DMS114 treated with DMSO at 0.1 percent for 48 hours (cell line): ENCODE measurements around the gene DPEP3.
"Not testable (repeated sequence)": the region's sequence is repeated elsewhere in the genome, so short reads cannot be mapped to it uniquely, and the experiment has no call there.

Experiments
- DNase-seq: peaks from one replicate; lab custom pipeline; 2025; ENCODE audit not compliant: unreplicated experiment; lab: John Stamatoyannopoulos, UW

The DPEP3 gene

DNA sequence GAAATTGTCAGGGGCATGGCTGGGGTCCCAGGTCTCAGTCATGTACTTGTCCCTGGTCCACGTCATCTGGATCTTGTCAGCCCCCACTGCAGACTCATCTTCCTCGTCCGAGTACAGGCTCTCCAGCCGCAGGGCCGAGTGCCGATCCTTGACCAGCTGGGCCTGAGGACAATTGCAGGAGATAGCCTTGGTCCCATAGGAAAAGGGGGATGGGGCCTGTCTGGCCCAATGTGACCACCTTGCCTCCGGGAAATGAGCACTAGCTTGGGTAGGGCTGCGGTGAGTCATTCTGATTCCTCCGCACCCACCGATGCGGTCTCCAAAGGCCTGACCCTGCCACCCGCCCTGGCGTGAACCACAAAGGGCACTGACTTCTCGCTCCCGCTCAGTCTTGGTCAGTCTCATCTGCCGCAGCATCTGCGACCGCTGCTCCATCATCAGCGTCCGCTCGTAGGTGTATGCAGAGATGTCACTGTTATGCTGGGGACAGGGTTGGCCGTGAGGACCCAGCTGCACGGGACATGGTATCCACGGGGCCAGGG, 34.8 kb downstream of the DPEP3 start:
- no peak for DNase-seq

DNA sequence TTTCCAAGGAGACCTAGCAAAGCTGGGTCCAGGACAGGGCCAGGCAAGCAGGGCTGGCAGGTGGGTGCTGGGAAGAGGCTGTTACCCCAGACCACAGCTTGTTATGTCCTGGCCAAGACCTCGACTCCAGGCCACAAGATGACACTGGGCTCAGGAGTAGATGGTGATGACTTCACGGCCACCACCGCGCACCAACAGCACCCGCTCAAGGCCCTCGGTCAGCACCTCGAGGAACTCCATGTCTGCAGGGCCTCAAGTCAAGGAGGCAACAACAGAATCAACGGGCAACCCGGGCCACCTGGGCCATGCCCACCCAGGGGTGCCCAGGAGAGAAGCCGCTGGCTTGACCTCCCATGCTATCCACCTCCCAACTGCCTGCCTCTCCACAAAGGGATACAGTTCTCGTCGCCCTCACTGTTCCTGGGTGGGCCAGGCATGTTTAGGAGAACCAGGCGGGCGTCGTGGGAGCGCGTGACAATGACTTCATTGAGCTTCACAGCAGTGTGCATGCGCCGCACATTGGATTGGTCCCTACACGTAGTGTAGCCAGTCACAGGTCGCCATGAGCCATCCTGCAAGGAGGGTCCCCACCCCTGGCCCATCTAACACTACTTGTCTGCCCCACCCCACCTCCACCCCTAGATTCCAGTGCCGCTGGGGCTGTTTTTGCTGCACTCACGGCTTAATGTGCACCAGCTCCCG, 35.5 kb downstream of the DPEP3 start:
- no peak for DNase-seq

GRCh38 chr16:67943619-67944504, 36.4 kb downstream of the DPEP3 start, which contains the start of gene LCAT:
Gene LCAT (minus strand): TSS chr16:67944120. CDS start chr16:67944101, 19 bp downstream.
- DNase-seq: no peak

- DNase-seq: no peak
These were observed 37.1 kb downstream of the DPEP3 start for GRCh38 chr16:67943256-67943618.

- DNase-seq: no peak
These were observed 37.6 kb downstream of the DPEP3 start for GRCh38 chr16:67942510-67943255.

- peak; percentile 26 for DNase-seq
These were observed 38.1 kb downstream of the DPEP3 start for GRCh38 chr16:67942200-67942509.

DNA sequence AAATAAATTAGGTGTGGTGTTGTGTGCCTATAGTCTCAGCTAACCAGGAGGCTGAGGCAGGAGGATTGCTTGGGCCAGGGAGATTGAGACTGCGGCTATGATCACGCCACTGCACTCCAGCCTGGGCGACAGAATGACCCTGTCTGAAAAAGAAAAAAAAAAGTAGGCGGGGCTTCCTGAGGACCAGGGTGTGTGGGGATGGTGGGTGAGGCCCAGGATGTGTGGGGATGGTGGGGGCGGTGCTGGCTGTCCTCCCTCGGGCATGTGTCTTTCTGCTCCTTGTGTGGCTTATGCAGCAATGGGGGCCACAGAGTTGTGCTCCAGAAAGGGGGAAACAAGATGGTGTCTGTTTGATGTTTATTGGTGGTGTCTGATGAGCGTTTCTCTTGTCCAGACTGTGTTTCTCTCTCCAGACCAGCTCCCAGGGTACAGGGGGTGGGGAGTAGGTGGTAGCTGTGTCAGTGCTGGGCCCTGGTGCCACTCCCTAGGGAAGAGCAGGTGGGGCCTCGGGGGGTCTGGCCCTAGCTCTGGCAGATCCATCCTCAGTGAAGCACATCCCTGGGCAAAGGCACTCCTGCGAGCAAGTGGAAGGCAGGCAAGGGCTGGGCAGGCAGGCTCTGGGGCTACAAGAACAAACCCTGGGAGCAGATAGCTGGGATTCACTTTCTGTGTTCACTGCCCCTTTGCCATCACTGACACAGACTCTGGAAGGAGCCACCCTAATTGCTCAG, 38.7 kb downstream of the DPEP3 start:
- DNase-seq: no peak

GRCh38 chr16:67940446-67941089, 39.7 kb downstream of the DPEP3 start:
- no peak for DNase-seq

- no peak for DNase-seq
These were observed 40.5 kb downstream of the DPEP3 start for GRCh38 chr16:67939507-67940445.

DNA sequence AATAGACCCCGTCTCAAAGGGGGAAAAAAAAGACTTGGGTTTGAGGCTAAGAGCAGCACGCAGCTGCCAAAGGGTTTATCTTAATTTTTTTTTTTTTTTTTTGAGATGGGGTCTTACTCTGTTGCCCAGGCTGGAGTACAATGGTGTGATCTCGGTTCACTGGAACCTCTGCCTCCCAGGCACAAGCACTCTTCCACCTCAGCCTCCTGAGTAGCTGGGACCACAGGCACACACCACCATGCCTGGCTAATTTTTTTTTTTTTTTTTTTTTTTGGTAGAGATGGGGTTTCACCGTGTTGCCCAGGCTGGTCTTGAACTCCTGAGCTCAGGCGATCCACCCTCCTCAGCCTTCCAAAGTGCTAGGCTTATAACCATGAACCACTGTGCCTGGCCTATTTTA, 42.6 kb downstream of the DPEP3 start:
- DNase-seq: not testable (repeated sequence)

GRCh38 chr16:67936880-67937605, 43.3 kb downstream of the DPEP3 start:
- peak; percentile 39 for DNase-seq

GRCh38 chr16:67936124-67936879, 44.0 kb downstream of the DPEP3 start, which contains the start of gene PSMB10:
Gene PSMB10 (minus strand): TSS chr16:67936850. CDS start chr16:67936749, 101 bp downstream.
- DNase-seq: no peak

GRCh38 chr16:67935402-67936123, 44.7 kb downstream of the DPEP3 start:
- peak; percentile 97 for DNase-seq

- no peak for DNase-seq
These were observed 45.2 kb downstream of the DPEP3 start for GRCh38 chr16:67935101-67935401.

GRCh38 chr16:67934306-67935100, 45.8 kb downstream of the DPEP3 start:
- DNase-seq: no peak

DNA sequence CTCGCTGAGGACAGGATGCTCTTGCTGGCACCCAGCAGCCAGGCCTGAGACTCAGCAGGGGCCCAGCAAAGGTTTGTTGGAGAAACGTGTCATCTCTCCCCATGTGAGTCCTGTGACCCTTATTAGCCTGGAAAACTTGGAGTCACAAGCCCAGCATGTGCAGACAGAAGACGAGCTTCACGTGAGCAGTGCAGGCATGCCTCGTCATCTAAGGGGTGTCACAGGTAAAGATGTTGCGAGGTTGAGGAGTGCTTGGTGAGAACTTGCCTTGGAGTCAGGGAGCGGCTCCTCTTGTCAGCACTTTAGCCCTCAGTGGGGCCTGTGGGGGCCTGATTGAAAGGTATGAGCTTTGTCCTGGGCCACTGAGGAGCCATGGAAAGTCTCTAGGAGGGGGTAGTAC, 46.5 kb downstream of the DPEP3 start:
- DNase-seq: no peak
